Peyer's patch (tissue), 4 donors: ENCODE measurements around the gene FMN1.

Experiments
- CTCF ChIP-seq, 6 experiments: fragments of 450-650 bp in 4 of 6; fragments of 200-600 bp in 2 of 6; sonication (generic) in 1 of 6; IDR thresholded peaks; one replicate each; pipeline ENCODE4 v1.5.1; 2017 to 2019; ENCODE audit warnings: antibody characterized with exemption in 6 of 6, mild to moderate bottlenecking in 3 of 6, moderate library complexity in 1 of 6
- POLR2A ChIP-seq, 2 donors: fragments of 450-650 bp; IDR thresholded peaks; one replicate each; pipeline ENCODE4 v1.5.1; 2017; ENCODE audit warnings: antibody characterized with exemption in 2 of 2, mild to moderate bottlenecking in 2 of 2, moderate library complexity in 2 of 2

GRCh38 chr15:32787949-32788348 lies 406.6 kb downstream of the FMN1 start:
- TF ChIP-seq CTCF (IDR thresholded peaks at IDR 0.05) (no peak), POLR2A (IDR thresholded peaks at IDR 0.05) (no peak)
